Measurements from ENCODE around the gene PITPNM3. TPM values are rescaled to one million over a fixed set of nuclear protein-coding genes. Genes with fewer than 3 reads are reported as not detected.
"Not testable (repeated sequence)": the region's sequence is repeated elsewhere in the genome, so short reads cannot be mapped to it uniquely, and the experiment has no call there.

Gene PITPNM3
- total RNA-seq, 1 donor: 0.31 TPM

DNA sequence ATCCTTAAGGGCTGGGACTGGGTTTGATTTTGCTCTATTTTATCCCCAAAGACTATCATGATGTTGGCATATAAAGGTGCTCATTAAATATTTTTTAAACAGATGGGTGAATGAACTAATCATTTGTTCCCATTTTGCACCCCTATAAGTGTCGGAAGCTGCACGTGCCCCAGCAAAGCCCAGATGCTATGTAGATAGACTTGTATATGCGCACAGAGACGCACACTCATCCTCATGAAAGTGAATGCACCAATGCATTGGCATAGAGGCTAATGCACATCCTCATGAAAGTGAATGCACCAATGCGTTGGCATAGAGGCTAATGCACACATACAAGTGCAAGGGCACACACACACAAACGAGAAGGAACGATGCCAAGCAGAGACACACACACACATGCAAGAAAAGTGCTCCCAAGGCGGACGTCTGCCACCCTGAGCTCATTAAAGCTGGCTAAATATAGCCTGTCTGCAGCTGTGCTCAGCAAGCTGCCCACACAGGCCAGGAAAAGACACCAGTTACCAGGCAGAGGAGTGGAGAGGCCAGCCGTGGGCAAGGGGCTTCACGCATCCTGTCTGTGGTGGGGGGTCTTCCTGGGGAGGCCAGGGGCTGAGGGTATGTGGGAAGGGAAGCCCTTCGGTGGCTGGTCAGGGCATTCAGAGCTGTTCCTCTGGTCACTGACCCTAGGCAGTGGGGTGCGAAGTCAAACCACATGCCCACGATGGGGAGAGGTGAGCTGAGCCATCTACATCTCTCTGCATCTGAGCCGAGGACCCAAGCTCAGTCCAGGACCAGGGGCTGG is 59.5 kb downstream of the PITPNM3 start:
- Histone ChIP-seq H3K4me3 (ENCODE audit: low read length) (no peak overlapping the region), H3K4me1 (ENCODE audit: insufficient read depth, low read length) (peaks cover 10% of the 10 kb centered on the region), H3K27me3 (ENCODE audit: insufficient read depth, low read length) (no peaks in the 10 kb centered on the region), H3K9me3 (ENCODE audit: low read depth, low read length) (no peaks in the 10 kb centered on the region)

DNA sequence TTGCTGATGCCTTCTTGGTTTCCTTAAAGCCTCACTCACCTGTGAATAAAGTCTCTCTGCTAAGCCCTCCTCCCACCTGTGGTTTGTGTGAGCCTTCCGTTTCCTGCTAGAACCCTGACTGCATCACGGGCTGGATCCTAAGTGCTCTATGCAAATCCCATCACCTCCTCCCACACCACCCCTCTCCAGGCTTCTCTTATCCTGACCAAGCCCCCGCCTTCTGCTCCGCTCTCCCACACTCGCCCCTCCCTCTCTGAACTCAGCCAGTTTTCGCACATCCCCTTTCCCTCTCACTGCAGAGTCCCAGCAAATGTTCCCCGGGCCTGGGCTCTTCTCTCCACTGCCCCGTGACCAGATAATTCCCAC is 60.3 kb downstream of the PITPNM3 start:
- Histone ChIP-seq H3K9me3 (ENCODE audit: low read depth, low read length) (no peaks in the 10 kb centered on the region), H3K4me1 (ENCODE audit: insufficient read depth, low read length) (peaks cover 10% of the 10 kb centered on the region), H3K27me3 (ENCODE audit: insufficient read depth, low read length) (no peaks in the 10 kb centered on the region), H3K4me3 (ENCODE audit: low read length) (no peak overlapping the region)

GRCh38 chr17:6495450-6496115 is 60.8 kb downstream of the PITPNM3 start:
- Histone ChIP-seq H3K4me1 (ENCODE audit: insufficient read depth, low read length) (peaks cover 10% of the 10 kb centered on the region), H3K27me3 (ENCODE audit: insufficient read depth, low read length) (no peaks in the 10 kb centered on the region), H3K4me3 (ENCODE audit: low read length) (no peak overlapping the region), H3K9me3 (ENCODE audit: low read depth, low read length) (no peaks in the 10 kb centered on the region)

DNA sequence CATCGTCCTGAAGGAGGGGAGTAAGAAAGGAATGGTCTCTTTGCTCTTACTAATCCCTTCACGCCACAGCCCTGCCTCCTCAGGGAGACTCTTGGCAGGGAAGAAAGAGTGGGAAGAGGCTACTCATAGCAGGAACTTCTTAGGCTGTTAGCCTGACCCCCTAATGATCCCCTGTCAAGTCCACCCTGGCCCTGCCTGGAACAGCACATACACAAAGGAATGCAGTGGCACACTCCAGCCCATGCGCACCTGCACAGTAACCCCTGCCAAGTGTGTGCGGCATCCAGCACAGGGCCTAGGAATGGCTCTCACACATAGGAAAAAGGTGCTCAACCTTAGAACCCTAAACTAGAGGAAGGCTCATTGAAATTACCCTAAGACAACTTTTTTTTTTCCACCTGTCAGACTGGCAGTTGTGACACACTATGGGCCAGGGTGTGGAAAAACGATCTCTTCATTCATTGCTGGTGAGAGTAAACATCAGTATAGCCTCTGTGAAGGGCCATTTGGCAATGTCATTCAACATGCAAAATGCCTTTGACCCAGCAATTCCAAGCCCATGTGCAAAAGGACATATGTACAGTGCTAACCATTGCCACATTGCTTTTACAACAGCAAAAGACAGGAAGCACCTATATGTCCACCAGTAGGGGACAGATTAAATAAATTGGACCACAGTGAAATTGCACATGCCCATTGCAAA is 62.0 kb downstream of the PITPNM3 start:
- Histone ChIP-seq H3K4me1 (ENCODE audit: insufficient read depth, low read length) (peaks cover 10% of the 10 kb centered on the region), H3K27me3 (ENCODE audit: insufficient read depth, low read length) (no peaks in the 10 kb centered on the region), H3K4me3 (ENCODE audit: low read length) (no peak overlapping the region), H3K9me3 (ENCODE audit: low read depth, low read length) (no peaks in the 10 kb centered on the region)

DNA sequence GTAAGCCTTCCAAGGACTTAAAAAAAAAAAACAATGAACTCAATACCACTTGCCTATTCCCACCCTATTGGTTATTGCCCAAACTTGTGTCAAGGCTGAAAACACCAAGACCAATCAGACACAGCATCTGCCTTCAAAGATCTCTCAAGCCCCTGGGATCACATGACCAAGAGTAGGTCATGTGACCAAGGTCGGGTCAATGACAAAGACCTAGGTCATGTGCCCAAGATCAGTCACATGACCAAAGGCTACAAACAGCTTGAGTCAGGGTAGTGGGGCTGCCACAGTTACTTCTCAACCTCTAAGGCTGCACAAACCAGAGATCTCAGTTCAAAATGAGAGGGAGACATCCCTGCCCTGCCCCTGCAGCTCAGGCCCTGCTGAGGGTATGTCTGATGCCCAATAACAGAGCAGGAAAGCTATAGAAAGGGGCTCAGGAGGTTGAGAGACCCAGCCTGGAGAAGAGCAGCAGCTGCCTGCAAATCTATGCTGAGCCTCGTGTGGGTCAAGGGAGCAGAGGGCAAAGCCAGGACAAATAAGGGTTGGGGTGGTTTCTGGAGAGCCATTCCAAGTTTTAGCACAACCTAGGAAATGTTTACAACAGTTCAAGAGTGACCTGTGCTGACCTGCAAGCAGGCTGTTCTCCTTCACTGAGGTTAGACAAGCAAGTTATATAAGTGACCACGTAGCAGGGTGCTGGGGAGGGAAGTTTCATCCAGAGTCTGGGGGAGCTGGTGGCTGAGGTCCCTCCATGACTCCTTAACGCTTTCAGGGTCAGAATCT is 63.3 kb downstream of the PITPNM3 start:
- Histone ChIP-seq H3K4me3 (ENCODE audit: low read length) (no peak overlapping the region), H3K4me1 (ENCODE audit: insufficient read depth, low read length) (peaks cover 10% of the 10 kb centered on the region), H3K9me3 (ENCODE audit: low read depth, low read length) (no peaks in the 10 kb centered on the region), H3K27me3 (ENCODE audit: insufficient read depth, low read length) (no peaks in the 10 kb centered on the region)

GRCh38 chr17:6491071-6491700 is 65.2 kb downstream of the PITPNM3 start:
- Histone ChIP-seq H3K4me3 (ENCODE audit: low read length) (no peak overlapping the region), H3K4me1 (ENCODE audit: insufficient read depth, low read length) (peaks cover 8% of the 10 kb centered on the region)

GRCh38 chr17:6489016-6489550 is 67.3 kb downstream of the PITPNM3 start:
- Histone ChIP-seq H3K4me1 (ENCODE audit: insufficient read depth, low read length) (no peaks in the 10 kb centered on the region), H3K27me3 (ENCODE audit: insufficient read depth, low read length) (no peaks in the 10 kb centered on the region), H3K9me3 (ENCODE audit: low read depth, low read length) (no peaks in the 10 kb centered on the region), H3K4me3 (ENCODE audit: low read length) (no peak overlapping the region)

More at GRCh38 chr17:6491071-6491700, 65.2 kb downstream of the PITPNM3 start:
- H3K9me3 ChIP-seq (ENCODE audit: low read depth, low read length): no peaks in the 10 kb centered on the region
- no peaks in the 10 kb centered on the region for H3K27me3 ChIP-seq (ENCODE audit: insufficient read depth, low read length)

DNA sequence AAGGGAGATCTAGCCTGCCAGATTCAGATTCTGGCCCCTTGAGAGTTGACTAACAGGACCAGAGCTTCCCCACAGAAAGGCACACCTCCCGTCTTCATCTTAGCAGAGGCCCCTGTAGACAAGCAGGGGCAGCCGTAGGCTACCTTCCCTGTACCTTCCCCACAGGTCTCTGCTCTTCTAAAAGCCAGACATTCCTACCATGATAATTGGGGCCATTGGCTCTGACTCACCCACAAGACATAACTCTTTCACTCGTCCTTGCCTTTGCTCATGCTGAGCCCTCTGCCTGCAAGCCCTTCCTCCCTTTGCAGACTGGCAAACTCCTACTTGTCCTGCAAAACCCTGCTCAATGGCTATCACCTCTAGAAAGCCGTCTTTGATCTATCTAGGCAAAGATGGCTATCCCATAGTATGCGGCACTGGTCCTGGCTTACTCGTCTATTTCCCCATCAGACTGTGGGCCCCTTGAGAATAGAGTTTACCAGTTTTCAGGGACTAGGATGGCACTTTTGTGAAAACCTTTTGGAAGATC is 68.3 kb downstream of the PITPNM3 start:
- Histone ChIP-seq H3K4me3 (ENCODE audit: low read length) (no peak overlapping the region), H3K4me1 (ENCODE audit: insufficient read depth, low read length) (no peaks in the 10 kb centered on the region), H3K27me3 (ENCODE audit: insufficient read depth, low read length) (no peaks in the 10 kb centered on the region), H3K9me3 (ENCODE audit: low read depth, low read length) (no peaks in the 10 kb centered on the region)

GRCh38 chr17:6487251-6488007 is 68.9 kb downstream of the PITPNM3 start:
- H3K4me1 ChIP-seq (ENCODE audit: insufficient read depth, low read length): no peaks in the 10 kb centered on the region
- no peaks in the 10 kb centered on the region for H3K27me3 ChIP-seq (ENCODE audit: insufficient read depth, low read length)
- no peak overlapping the region for H3K4me3 ChIP-seq (ENCODE audit: low read length)
- no peaks in the 10 kb centered on the region for H3K9me3 ChIP-seq (ENCODE audit: low read depth, low read length)

DNA sequence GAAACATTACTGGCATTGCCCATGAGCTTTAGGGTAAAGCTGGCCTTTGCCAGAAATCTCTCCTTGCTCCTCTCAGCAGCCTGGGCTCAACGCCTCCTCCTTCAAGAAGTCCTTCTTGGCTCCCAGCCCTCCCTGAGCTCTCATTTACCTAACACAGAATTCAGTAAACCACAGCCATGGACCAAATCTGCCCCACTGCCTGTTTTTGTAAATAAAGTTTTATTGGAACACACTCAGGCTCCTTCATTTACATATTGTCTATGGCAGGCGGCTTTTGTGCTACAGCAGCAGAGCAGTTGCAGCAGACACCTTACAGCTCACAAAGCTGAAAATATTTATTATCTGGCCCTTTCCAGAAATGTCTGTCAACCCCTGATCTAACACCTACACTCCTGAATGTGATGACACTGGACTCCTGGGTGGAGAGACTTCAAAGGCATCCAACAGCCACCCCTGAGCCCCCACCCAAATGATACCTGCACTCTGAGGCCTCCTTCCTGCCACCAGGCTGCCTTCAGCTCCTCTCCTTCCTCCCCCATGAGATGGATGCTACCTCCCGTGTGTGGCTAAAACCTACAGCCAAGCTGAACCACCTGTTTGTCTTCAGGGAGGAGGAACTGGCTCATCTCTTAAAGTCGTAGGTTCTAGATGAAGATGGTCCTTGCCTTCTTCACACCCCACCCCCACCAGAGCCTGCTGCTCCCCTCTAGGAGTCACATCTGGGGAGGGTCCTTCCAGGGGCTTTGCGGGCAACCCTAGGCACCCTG is 70.5 kb downstream of the PITPNM3 start:
- Histone ChIP-seq H3K4me3 (ENCODE audit: low read length) (no peak overlapping the region), H3K27me3 (ENCODE audit: insufficient read depth, low read length) (no peaks in the 10 kb centered on the region), H3K4me1 (ENCODE audit: insufficient read depth, low read length) (no peaks in the 10 kb centered on the region), H3K9me3 (ENCODE audit: low read depth, low read length) (no peaks in the 10 kb centered on the region)

- Histone ChIP-seq H3K9me3 (ENCODE audit: low read depth, low read length) (no peaks in the 10 kb centered on the region), H3K4me3 (ENCODE audit: low read length) (no peak overlapping the region), H3K4me1 (ENCODE audit: insufficient read depth, low read length) (no peaks in the 10 kb centered on the region), H3K27me3 (ENCODE audit: insufficient read depth, low read length) (no peaks in the 10 kb centered on the region)
Measured at GRCh38 chr17:6483507-6483906, 72.8 kb downstream of the PITPNM3 start.

DNA sequence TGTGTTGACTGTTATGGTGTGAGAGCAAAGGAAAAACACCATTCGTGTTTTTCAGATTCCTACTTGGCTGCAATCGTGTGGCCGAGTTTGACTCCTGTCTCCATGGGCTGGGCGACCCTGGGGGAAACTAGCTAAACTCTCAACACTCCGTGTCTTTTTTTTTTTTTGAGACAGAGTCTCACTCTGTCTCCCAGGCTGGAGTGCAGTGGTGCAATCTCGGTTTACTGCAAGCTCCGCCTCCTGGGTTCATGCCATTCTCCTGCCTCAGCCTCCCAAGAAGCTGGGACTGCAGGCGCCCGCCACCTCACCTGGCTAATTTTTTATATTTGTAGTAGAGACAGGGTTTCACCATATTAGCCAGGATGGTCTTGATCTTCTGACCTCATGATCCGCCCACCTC is 73.6 kb downstream of the PITPNM3 start:
- H3K9me3 ChIP-seq (ENCODE audit: low read depth, low read length); H3K4me3 ChIP-seq (ENCODE audit: low read length); H3K27me3 ChIP-seq (ENCODE audit: insufficient read depth, low read length); H3K4me1 ChIP-seq (ENCODE audit: insufficient read depth, low read length): not testable (repeated sequence)

DNA sequence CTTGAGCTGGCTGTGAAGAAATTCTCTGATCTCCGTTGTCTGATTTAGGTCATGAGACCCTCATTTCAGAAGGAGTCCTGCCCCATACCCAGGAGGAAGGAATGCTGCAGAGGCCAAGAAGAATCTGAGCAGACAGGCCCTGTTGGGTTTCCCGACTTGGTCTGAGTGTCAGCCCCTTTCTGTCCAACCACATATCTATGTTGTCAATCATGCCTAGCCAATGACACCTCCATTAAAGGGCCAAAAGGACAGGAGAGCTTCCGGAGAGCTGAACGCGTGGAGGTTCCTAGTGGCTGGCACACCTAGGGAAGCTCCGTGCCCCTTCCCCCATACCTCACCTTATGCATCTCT is 74.3 kb downstream of the PITPNM3 start:
- Histone ChIP-seq H3K9me3 (ENCODE audit: low read depth, low read length) (no peaks in the 10 kb centered on the region), H3K27me3 (ENCODE audit: insufficient read depth, low read length) (no peaks in the 10 kb centered on the region), H3K4me3 (ENCODE audit: low read length) (no peak overlapping the region), H3K4me1 (ENCODE audit: insufficient read depth, low read length) (no peaks in the 10 kb centered on the region)

Data from mononuclear cell (primary cell).